GM10847 (cell line): Measurements from ENCODE around the gene SUSD3.

Source experiments
- POLR2A ChIP-seq: IDR thresholded peaks from 2 replicates; pipeline ENCODE4 v1.6.1; 2011; ENCODE audit not compliant: insufficient read length; ENCODE audit errors: extremely low read depth

Gene SUSD3

DNA sequence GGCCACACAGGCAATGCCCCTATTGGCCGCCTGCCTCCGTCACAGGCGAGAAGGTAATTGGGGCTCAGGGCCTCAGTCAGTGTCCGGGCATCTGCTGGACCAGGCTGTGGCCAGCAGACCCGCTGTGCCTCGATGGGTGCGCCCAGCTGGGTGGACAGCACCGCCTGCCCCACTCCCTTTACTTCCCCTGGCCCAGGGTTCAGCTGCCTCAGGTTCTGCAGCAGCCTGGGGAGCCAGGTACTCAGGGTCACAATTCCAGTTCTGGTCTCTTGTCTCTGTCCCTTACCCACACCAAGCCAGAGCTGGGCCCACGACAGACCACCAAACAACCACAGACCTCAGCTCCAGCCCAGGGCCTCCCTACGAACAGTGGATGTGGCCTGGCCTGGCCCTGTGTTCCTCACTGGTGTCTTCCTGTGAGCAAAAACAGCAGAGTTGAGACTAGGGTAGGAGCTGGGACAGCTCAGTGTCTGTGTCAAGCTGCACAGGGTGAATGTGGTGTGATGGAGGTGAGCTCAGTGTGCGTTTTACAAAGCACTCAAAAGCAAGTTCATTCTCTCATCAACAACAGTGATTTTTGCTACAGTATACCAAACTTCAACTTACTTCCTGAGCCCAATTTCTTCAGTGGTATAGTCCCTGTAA, 33.4 kb upstream of the SUSD3 start:
- no peak for TF ChIP-seq POLR2A

DNA sequence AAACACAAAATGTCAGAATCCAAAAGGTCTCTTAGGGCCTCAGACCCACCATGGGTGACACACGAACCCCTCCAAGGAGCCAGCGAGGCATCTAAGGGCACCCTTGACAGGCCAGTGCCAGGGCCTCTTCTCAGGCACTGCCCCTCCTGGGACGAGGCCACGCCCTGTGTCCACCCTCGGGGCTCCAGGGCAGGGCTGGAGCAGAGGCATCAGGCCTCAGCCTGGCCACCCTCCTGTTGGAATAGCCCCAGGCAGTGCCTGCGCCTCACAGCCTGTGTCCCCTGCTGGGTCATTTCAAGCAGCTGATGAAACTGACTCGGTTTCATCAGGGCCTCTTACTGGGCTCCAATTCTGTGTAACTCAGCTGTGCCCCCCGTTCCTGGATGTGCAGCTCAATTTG, 32.8 kb upstream of the SUSD3 start:
- TF ChIP-seq POLR2A = no peak

DNA sequence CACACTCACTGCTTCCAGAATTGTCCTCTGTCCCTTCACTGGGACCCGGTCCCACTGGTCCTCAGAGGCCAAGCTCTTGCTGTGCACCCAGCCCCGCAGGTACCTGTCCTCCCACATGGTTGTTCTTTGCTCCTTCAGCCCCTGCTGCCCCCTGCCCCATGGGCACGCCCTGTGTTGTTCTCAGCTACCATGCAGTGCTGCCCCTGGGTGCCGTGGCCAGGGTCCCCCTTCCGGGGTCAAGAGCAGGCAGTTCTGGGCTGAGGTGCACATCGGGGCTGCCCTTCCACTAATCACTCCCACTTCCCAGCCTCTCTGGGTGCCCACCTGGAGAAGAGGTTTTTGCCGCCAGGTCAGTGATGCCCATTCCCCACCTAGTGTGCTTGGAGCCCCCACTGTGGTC, 31.9 kb upstream of the SUSD3 start:
- TF ChIP-seq POLR2A = no peak

DNA sequence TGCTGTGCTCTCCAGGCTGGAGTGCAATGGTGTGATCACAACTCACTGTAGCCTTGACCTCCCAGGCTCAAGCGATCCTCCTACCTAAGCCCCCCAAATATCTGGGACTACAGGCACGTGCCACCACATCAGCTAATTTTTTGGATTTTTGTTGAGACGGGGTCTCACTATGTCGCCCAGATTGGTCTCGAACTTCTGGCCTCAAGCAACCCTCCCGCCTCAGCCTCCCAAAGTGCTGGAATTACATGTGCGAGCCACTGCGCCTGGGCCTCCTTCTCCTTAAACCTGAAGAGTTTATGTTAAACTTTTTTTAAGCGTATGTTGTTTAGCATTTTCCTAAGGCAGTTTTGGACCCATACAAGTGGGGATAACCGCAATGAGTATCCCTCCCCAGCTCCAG, 30.8 kb upstream of the SUSD3 start:
- no peak for TF ChIP-seq POLR2A

DNA sequence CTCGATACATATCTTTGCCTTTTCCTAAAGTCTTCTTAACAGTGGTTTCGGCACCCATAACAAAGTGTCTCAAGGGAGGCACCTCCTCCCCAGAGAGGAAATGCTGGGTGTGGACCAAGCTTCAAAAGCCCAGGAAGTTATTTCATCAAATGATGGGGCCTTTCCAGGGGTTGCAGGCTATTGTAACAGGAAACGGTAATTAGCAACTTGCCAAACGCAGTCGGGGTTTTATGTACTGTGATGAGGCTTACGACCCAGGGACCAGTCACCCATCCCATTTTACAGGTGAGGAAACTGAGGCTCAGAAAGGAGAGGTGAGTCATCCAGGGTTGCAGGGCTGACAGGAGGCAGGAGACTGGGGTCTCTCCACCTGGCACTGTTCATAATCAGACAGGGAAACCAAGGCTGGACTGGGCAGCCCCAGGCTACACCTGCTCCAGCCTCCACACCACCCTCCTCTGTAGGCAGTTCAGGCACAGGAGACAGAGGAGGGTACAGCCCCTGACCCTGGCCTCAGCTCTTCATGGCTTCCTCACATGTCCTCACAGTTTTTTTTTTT, 30.0 kb upstream of the SUSD3 start:
- no peak for TF ChIP-seq POLR2A

DNA sequence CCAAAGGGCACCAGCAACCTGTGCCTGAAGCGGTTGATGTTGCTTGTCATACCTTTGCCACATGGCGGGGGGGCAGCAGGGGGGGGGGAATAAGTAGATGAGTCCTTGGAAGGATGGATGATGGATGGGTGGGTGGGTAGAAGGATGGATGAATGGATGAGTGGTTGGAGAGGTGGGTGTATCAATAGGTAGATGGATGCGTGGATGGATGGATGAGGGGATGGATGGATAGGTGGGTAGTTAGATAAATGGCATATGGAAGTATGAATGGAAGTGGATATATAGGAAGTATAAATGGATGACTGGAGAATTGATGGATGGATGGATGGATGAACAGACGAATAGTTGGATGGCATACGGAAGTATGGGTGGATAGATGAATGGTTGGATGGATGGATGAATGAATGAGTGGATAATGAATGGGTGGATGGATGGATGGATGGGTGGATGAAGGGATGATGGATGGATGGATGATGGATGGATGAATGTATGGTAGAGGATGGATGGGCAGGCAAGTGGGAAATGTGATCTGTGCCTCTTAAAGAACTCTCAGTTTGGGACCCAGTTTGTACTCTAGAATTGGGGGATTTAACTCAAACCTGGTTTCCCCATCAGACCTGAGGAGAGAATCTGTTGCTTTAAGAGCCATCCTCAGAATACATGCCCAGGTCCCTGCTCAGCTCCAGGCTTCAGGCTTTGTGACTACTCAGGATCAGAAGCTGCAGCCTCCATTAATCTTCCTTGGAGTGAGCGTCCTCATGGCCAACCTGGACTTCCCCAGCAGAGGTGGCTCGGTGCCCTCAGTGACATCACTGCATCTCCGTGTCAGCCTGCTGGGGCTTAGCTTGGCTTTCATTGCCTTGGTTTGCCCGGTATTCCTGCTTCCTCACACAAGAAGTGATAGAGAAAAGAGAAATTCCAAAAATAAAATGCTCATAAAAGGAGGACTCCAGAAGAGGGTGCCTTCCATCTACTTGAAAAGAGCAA, 27.6 kb upstream of the SUSD3 start:
- TF ChIP-seq POLR2A = no peak

DNA sequence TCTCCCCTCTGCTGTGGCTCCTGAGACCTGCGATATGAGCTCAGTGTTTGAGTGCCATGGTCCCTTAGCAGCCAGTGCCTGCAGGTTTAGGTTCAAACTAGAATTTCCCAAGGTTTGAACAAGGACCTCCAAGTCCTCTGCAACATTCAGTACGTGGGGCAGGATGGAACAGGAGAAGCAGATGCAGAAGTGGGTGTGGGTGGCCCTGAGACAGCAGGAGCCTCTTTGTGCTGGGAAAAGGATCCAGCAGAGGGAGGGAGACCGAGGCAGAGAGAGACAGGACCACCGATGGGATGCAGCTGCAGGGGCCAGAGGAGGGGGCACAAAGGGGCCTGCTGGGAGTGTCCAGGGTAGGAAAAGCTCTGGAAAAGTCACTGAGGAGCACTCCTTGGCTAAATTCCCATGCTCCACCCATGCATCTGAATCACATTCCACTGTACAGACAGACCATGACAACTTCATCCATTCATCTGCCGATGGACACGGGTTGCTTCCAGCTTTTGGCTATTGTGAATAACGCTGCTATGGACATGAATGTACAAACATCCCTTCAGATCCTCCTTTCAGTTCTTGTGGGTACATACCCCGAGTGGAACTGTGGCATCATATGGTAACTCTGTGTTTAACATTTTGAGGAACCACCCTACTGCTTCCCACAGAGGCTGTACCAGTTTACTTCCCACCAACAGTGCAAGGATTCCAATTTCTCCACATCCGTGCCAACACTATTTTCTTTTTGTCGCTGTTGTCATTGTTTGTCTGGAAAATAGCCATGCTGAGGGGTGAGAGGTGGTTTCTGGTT, 26.7 kb upstream of the SUSD3 start:
- no peak for TF ChIP-seq POLR2A

DNA sequence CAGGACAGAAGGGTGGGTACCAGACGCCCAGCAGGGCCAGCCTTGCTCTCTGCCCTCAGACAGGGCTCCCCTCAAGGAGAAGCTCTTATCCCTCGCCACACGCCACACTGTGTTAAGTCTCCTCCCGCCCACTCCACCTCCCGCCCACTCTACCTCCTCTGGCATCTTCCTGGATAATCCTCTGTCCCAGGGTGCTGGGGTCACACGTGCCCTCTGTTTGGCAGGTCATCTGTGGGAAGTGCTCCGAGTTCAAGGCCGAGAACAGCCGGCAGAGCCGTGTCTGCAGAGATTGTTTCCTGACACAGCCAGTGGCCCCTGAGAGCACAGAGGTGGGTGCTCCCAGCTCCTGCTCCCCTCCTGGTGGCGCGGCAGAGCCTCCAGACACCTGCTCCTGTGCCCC, 26.0 kb upstream of the SUSD3 start:
- TF ChIP-seq POLR2A = no peak

DNA sequence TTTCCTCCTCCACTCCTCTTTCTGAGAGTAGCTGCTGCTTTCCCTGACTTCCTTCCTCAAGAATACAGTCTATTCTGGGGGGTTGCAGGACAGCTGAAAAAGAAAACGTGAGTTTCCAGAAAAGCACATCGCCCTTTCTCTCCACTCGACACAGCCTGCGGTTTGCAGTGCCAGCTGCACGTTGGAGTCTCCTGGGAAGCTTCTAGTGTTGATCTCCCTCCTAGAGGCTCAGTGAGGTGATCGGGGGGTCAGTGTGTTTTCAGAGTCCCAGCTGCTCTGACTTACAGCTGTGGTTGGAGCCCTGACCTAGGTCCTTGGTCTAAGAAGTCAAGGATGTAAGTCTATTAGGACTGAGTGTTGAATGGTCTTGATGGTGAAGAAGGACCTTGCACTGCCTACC, 25.0 kb upstream of the SUSD3 start:
- TF ChIP-seq POLR2A = no peak

DNA sequence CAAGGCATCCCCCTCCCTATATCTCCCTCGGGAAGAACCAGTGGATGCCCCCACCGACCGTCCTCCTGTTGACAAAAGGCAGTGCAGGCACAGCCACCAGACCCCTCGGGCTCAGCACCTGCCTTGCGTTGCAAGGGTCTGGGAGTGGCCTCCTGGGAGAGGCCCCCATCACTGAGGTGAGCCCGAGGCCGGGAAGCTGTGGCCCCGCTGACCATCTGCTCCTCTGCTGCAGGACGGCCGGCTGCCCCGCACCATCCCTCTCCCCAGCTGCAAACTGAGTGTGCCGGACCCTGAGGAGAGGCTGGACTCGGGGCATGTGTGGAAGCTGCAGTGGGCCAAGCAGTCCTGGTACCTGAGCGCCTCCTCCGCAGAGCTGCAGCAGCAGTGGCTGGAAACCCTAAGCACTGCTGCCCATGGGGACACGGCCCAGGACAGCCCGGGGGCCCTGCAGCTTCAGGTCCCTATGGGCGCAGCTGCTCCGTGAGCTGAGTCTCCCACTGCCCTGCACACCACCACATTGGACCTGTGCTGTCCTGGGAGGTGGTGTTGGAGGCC, 23.3 kb upstream of the SUSD3 start:
- TF ChIP-seq POLR2A = no peak

DNA sequence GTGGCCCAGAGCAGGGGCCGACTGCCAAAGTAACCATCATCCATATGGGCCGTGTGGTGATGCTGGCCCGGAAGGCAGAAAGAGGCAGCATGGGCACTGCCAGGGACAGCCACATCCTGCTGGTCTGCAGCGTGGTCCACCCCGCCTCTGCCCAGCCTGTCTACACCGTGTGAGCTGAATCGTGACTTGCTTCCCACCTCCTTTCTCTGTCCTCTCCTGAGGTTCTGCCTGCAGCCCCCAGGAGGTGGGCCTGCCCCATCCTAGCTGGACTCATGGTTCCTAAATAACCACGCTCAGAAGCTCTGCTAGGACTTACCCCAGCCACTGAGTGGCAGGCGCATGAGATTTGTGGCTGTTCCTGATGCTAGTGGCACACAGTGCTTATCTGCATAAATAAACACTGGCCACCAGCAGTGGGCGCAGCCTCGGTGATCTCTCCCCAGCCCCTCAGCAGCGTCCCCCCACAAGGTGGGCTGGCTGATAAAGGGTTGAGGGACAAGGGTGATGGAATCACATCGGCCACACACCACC, 22.6 kb upstream of the SUSD3 start:
- TF ChIP-seq POLR2A = no peak

DNA sequence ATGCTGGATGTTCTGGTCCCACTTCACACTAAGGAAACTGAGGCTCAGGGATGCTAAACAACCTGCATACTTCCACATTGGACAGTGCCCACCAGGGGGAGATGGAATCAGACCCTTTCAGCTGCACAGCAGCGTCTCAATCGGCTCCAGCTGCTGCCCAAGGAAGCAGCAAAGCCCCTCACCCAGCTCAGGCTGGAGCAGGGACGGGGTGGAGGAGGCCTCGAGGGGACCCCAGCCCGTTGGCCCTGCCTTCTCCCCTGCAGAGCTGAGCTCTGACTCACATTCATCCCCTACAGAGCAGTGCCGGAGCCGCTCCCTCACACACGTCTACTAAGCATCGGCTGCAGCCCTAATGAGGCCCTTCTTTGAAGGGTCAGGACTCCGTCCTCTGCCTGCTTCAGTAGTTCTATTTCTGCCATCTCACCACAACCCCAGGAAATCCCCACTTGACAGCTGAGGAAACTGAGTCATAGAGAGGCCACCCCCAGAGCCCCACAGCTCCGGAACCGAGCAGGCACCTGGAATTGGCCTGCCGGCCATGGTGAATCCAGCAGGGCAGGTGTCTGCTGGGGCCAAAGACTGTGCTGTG, 21.5 kb upstream of the SUSD3 start:
- TF ChIP-seq POLR2A = no peak

DNA sequence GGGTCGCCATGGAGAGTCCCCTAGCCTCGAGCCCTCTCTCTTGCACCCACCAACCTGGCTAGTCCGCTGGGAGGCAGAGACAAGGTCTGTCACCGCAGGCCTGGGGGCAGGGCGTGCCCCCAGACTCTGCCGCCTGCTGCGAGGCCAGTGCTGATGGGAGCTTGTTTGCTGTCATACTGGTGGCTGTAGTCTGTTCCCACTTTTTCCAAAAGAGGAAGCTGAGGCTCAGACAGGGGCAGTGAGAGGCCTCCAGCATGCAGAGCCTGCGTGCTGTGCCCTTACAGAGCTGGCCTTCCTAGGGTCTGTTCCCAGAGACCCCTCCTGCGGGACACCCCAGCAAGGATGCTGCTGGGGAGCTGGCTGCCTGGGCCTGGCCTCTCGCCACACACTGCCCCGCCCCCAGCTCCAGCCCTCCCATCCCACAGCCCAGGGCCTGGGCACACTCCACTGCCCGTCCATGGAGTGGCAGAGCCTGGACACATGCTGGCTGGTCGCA, 21.0 kb upstream of the SUSD3 start:
- TF ChIP-seq POLR2A = no peak

DNA sequence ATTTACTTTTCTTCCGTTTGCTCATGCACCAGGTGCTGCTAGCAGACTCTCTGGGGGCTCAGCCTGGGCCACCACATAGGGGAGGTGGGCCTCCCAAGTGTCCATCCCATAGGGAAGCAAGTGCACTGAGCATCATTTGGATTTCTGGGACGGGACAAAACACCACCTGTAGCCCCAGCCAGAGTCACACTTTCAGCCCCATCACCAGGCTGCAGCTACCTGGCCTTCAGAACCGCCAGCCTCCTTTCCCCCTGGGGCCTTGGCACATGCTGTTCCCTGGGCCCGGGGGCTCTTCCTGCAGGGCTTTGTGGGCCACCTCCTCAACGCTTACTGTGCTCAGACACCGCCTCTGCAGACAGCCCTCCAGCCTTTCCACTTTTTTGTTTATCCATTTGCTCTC, 19.6 kb upstream of the SUSD3 start:
- no peak for TF ChIP-seq POLR2A
